Ramos (cell line): ENCODE data around the gene FARP2.

ENCODE experiments used
- in situ Hi-C: fragments of 300-500 bp; cut with MboI; formaldehyde crosslinking; loops from one replicate; pipeline ENCODE4 v1.14.3; 2022; ENCODE audit warnings: low sequenced_read_pairs; ENCODE audit not compliant: unreplicated experiment

Gene FARP2

DNA sequence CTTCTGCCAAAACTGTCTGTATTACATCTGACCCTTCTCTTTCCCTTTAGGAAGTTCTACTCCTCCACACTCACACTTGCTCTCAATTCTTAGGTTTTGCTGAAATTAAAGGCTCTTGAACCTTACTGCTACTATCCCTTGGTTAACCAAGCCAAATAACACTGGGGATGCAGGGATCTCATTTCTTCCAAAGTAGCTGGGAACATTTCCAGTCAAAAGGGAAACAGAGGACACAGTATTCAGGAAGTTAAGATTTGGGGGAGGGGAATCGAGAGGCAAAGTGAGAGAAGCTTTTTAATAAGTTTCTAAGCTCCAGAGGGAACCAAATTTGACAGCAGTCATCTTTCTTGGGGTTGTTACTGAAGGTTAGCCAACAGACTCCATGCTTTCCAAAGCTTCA is 34.2 kb upstream of the FARP2 start:
- in situ Hi-C loops = no loop called here

DNA sequence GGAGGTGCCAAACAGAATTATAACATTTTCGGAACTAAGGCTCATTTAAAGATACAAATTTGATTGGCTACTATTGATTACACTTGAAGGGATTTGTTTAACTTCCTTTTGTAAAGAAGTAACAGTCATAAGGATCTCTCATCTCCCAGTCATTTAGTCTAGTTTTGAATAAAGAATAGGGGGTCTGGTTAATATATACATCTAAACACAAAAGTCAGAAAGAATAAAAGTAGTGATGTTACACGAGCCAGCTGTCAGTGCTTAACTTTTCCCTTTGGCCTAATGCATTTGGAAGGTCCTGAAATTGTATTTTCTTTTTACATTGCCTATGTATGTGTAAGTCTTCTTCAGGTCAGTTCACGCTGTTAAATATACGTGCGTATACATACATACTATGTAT is 32.3 kb upstream of the FARP2 start:
- in situ Hi-C loops = no loop called here

DNA sequence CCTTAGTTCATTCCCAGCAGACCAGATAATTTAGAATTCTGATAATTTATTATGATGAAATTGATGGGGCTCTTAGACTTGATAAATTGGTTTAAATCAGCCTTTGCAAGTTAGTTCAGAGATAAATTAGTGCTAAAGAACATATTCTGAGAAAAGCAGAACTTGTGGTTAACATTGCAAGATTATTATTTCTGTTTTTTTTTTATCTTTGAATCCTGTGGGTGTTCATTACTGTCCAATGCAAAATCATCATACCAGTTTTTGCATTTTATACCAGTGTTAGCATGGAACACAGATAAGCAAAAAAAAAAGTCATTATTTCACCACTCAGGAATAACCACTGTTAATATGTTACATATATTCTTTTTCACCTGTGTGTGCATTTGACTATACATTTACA is 31.3 kb upstream of the FARP2 start:
- in situ Hi-C loops = no loop called here

DNA sequence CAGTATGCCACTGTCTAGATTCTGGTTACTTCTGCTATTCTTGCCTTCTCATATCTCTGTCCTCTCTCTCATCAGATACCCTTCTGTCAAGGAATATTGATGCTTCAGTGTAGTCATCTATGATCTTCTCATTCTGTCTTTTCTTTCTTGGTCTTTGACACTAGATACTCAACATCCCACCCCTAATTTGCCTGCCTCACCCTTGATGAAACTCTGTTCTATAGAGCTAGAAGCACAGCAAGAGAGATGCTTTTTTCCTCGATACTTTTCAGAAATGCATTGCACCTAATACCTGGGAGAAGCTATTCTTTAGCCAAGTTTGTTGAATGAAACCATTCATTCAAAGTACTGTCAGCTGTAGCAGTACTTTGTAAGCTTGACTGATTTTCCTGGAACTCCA is 30.8 kb upstream of the FARP2 start:
- in situ Hi-C loops = no loop called here

DNA sequence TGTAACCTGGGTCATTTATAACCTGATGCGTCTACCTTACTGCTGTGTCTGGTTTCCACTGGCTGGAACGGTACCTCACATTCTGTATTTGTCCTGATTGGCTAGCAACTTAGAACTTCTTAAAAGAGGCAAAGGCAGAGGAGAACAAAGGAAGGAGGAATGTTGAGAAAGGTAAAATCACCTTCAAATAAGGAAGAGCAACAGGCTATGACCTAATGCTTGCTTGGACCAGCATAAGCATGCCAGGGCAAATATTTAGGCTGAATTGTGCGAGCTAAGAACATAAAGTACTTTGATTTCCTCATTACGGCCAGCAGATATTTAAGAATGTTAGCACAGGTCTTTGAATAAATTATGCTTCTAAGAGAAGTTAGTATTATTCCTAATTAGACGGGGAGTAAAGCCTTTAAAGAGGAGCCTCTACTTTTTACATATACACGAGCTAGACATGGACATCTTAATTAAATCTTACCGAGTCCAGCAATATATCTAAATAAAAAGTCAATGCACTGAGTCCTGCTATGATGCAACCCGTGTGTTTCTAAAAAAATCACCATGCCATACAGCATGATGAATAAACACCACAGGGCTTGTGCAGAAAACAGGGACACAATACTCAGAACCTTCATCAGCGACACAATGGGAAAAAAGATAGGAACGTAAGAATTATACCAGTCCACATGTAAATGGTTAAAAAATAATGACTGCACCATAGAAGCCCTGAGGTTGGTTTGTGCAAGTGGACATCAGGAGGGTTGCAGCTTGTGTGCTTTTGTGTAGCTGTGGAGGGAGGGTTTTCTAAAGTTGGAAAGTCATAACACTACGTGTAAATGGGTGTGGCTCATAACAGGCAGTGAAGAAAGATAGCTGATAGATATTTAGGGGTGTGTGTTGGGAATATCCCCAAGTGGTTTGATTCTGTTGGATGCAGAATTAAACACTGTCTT is 26.1 kb upstream of the FARP2 start:
- in situ Hi-C loops = no loop called here

DNA sequence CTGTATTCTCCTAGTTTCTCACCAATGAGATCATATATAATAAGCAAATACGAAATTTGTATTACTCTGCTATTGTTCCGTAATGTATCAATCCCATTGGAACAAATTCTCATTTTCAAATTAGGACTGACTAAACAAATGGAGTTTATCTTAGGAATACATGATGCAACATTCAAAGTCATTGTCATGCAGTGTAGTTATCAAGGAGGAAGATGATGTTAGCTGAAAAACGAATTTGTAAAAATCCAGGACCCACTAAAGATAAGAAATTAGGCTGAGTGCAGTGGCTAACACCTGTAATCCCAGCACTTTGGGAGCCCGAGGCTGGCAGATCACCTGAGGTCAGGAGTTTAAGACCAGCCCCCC is 25.5 kb upstream of the FARP2 start:
- in situ Hi-C loops = no loop called here

DNA sequence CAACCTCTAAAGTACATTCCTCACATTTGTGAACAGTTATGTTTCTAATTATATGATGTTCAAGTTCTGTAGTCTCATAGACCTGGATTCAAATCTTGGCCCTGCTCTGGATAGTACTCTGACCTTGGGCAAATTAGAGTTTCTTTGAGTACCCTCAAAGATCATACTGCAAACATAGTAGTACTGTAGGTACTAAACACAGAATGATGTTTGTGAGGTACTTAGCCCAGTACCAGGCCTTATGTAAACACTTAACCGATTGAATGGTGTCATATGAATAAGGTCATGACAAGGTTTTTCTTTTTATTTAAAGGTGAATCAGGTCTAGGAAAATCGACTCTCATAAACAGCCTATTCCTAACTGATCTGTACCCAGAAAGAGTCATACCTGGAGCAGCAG is 21.3 kb upstream of the FARP2 start:
- in situ Hi-C loops = no loop called here

DNA sequence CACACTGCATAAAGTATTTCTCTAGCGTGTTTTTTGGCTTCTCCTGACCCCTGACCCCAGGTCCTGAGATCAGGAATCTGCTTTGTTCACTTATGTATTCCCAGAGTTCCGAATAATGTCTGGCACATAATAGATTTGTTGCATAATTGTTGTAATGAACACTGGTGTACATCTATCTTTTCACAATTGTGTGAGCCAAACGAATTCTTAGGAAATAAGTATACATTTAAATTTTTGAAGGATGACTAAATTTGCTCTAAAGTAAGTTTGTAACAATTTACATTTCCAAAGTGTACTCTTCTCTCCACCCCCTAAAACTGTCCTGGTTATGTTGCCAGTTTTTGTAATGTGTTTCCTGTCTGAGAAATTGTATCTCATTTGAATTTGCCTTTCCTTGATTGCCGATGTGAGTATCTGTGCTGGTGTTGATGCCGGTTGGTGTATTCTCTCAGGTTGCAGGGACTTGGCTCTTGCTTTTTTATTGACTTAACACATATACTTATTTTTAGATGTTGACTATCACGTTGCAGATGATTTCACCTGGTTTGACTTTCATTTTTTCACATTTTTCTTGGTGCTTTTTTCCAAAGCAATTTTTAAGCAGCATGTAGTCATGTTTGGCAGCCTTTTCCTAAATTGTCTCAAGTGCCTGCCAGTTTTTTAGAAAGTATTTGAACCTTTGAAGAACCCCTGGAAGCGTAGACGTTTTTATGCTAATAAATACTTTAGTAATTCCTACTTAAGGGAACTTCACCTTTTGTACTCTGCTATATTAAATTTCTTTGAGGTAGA is 16.1 kb upstream of the FARP2 start:
- in situ Hi-C loops = no loop called here

DNA sequence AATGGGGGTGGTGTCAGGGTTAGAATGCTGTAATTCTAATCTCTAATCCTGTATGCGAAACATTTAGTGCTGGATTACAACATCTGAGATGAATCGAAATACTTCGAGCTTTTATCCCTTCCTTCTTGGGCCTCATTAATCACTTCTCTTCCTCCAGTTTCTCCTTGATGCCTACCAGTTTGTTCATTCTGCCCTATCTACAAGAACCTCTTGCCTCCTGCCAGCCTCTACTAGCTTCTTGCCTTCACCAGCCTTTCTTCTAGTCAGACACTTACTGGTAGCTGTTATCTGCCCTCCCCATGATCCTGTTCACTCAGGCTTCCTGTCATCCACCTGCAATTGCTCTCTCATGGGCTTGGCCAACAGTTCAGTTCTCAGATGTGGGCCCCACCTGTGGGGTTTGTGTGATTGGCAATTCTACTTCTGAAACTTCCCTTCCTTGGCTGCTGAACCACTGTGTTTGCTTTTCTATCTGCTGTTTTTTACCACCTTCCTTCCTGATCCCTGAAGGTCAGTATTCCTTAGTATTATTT is 15.4 kb upstream of the FARP2 start:
- in situ Hi-C loops = no loop called here

DNA sequence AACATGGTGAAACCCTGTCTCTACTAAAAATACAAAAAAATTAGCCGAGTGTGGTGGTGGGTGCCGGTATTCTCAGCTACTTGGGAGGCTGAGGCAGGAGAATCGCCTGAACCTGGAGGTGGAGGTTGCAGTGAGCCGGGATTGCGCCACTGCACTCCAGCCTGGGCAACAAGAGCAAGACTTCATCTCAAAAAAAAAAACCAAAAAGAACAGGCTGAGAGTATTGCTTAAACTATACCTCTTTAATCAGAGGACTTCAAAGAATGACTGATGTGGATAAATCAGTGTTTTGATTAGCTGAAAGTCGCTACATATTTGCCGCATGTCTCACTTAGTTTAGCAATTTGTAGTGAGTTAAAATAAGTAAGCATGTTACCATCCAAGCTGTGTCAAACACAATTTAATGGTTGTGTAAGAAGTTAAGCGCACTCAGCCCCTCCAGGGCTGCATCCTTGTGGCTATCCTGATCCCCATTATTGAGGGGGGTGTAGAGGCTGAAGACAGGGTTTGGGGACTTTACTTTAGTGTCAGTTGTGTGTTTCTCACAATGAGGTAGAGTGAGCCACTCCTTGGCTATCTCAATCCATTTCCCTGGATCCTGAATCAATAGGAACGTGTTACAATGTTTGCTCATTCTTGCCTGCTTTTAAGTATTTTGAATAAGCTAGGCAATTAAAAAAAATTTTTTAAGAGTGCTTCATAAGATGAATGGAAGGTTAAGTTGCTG is 11.0 kb upstream of the FARP2 start:
- in situ Hi-C loops = no loop called here

DNA sequence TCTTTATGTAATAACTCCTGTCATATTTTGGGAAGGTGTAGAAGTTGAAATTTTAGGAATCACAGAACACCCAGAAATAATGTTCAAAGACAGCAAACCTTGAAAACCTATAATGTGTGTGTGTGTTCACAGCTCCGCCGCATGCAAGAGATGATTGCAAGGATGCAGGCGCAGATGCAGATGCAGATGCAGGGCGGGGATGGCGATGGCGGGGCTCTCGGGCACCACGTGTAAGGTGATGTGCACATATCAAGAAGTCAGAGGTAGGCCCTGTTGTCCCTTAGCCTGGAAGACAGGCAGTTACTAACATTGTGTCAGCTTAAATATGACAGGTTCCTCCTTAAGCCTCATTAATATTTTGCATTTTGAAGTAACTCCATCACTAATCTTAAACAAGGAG is 6.1 kb upstream of the FARP2 start:
- in situ Hi-C loops = loop anchor here (10.0 kb wide), 1 partner anchor 355 kb away; the partner anchor contains the start of gene ING5

DNA sequence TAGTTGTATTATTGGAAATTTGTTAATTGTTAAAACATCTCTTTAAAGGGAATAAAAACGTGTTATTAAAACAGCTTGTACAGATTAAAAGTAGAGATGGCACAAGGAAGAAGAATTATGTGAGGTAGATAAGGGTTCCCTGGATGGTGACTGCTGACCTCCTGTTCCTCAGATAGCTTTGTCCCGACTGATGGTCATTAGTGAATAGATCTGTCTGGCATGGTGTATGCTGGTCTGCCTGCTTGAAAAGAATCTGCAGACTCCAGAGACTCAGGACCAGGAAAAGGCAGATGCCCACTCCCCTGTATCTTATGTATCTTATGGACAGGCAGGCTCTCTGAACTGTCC is 5.6 kb upstream of the FARP2 start:
- in situ Hi-C loops = loop anchor here (10.0 kb wide), 1 partner anchor 354 kb away; the partner anchor contains the start of gene ING5

DNA sequence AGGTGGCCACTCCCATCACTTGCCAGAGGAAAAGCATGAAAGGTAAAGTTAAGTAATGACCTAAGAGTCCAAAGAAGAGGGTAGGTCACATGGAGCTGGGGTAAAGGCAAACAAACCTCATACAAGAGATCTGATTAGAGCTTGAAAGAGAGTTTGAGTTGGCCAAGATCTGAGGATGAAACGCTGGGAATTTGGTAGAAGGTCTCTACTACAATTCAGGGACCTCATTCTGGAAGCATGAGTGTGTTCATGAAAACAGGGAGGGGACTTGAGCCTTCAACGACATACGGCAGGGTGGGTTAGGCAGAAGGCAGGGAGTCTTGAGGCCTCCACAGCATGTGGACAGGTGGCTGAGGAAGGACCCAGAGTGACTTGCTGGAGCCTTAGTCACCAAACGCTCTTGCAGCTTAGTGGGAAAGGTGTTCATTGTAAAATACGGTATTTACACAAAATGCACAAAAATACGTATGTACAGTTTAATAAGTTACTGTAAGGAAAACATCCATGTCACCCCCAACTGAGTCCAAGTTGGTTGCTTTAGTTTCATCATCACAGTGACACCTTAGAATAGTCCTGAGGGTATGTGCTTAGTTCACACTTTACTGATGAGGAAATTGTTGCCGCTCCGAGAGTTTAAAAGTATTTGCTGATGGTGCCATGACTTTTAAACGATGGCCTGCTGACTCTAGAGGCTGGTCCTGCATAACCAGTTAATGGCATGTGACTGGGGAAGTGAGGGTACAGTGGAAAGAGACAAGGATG is 5.0 kb upstream of the FARP2 start:
- in situ Hi-C loops = loop anchor here (10.0 kb wide), 1 partner anchor 354 kb away; the partner anchor contains the start of gene ING5

DNA sequence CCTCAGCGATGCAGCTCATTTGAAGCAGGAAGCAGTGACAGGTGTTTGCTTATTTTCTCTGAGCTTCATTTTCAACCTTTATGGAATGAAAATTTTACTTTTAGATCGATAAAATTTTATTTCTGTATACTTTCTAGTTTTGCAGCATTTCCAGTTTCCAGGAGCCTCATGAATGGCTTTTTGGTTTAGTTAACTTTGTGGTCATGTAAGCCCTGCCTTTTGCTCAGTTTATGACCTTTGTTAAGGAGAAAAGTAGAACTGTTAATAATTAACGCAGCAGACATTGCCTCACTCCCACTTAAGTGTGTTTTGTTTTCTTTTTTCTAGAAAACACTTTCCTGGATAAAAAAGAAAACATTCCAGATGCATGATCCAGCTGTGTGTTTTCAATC is 4.4 kb upstream of the FARP2 start:
- in situ Hi-C loops = loop anchor here (10.0 kb wide), 1 partner anchor 353 kb away; the partner anchor contains the start of gene ING5

DNA sequence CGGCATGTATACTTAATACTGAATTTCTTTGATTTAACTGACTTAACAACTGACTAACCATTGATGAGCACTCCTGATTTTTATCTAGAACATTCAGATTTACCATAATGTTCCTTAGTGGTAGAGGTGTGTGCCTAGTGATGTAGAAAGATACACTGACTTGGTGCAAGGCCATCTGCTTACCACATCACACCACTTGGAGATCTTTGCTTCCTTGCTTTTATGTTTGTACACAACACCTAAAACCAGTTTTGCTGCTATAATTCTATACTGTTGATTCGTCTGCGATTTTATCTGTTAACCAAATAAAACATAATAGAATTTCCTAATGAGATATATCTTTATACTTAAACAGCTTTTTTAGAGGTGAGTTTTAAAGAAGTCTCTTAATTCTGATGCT is 3.9 kb upstream of the FARP2 start:
- in situ Hi-C loops = loop anchor here (10.0 kb wide), 1 partner anchor 353 kb away; the partner anchor contains the start of gene ING5

DNA sequence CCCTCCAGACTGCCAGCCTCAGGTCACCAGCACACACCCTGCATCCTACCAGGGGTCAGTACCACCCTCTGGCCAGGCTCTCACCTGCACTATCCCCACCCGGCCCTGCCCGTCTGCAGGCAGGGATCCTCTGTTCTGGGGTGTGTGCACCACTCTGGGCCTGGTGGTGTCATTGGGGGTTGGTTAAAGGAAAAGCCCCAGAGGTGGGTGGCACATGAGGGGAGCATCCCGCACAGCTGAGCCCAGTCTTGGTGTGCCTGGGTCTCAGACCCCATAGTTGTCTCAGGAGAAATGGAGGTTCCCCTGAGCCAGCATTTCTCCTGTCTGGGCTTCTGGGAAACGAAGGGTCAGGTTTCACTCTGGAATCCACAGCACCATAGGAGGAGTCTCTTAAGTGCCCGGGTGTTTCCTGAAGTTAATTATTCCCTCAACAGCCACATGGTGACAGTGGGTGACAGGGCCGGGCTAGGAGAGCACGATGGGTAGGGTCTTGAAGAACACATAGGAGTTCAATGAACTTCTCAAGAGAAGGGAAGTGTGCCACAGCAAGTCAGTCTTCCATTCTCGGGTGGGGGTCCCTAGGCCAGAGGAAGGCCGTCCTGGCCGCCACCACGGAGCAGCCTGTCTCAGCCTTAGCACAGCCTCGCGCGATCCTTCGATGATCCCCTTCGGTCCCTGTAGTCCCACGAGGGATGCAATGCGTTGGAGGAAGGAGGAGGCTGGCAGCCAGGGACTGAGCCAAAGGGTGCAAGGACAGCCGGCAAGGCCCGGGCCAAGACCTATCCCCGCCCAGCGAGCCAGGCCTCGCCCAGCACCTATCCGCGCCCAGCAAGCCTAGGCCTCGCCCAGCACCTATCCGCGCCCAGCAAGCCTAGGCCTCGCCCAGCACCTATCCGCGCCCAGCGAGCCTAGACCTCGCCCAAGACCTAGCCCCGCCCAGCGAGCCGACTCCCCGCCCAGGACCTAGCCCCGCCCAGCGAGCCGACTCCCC is 1.1 kb upstream of the FARP2 start:
- in situ Hi-C loops = loop anchor here (10.0 kb wide), 1 partner anchor 350 kb away; the partner anchor contains the start of gene ING5

DNA sequence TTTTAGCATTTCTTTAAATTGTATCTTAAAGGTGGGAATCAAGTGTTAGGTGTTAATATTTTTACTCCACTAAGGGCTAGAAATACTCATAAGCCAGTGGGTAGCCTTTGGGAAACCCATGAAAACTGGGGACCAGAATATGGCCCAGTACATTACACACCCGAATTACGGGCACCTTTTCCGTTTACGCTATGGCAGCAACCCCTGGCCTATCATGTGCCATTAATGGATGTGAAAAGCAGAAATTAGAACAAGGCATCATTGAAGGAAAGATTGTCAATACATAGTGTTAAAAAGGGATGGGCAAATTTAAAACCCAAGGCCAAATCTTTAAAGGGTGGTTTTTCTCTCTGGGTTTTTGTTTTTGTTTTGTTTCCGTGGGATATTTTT is 781 bp downstream of the FARP2 start:
- in situ Hi-C loops = loop anchor here (10.0 kb wide), 1 partner anchor 348 kb away; the partner anchor contains the start of gene ING5

DNA sequence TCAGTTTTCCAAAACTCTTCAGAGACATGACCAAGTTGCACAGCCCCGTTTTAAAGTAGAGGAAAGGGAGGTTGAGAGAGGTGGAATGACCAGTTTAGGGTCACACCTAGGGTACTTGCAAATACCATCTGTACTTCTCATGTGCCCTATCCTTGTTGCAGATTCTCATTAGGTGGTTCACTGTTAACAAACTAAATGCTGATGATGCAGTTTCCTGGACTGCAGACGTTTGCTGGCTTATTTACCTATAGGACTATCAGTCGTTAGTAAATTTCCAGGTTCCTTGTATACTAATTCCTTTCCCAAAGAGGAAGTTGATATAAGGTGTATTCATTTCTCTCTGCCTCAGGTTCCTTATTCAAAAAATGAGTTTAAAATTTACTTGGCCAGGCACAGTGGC is 1.4 kb downstream of the FARP2 start:
- in situ Hi-C loops = loop anchor here (10.0 kb wide), 1 partner anchor 347 kb away; the partner anchor contains the start of gene ING5
